Measurements from ENCODE around the gene BDP1.
A peak's percentile ranks its signal among the peaks of the same experiment; 100 is the strongest.
"Not testable (repeated sequence)": the region's sequence is repeated elsewhere in the genome, so short reads cannot be mapped to it uniquely, and the experiment has no call there.

The BDP1 gene

GRCh38 chr5:71475788-71476384, 20.4 kb downstream of the BDP1 start:
- no peak for DNase-seq

DNA sequence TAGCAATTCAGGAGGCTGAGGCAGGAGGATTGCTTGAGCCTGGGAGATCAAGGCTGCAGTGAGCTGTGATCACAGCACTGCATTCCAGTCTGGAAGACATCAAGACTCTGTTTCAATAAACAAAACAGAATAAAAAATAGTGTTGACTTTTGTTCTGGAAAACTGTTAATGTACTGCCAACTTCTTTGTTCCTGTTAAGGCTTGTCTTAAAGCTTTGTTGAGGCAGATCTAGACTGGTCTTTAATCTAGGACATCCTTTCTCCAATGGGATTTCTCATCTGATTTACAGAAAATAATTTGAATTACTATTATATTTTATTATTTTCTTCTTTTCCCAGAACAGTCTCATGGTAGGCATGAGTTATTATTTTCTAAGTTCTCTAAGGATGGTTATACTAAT, 26.0 kb downstream of the BDP1 start:
- no peak for DNase-seq

GRCh38 chr5:71482132-71482531, 26.7 kb downstream of the BDP1 start:
- peak; percentile 15 for DNase-seq

- no peak for DNase-seq
Measured at GRCh38 chr5:71483355-71483754, 27.9 kb downstream of the BDP1 start.

GRCh38 chr5:71492817-71493615, 37.6 kb downstream of the BDP1 start:
- no peak for DNase-seq

- DNase-seq: not testable (repeated sequence)
Measured at GRCh38 chr5:71494202-71494601, 38.8 kb downstream of the BDP1 start.

DNA sequence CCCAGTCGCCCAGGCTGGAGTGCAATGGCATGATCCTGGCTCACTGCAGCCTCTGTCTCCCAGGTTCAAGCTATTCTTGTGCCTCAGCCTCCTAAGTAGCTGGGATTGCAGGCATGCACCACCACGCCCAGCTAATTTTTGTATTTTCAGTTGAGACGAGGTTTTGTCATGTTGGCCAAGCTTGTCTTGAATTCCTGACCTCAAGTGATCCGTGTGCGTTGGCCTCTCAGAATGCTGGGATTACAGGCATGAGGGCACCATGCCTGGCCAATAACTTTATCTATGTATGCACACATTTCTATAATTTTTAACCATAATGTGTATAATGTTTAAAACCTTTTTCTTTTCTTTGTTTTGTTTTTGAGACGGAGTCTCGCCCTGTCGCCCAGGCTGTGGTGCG, 43.3 kb downstream of the BDP1 start:
- not testable (repeated sequence) for DNase-seq

- DNase-seq: no peak
Measured at GRCh38 chr5:71503536-71503935, 48.1 kb downstream of the BDP1 start.

- no peak for DNase-seq
Measured at GRCh38 chr5:71522151-71522550, 66.7 kb downstream of the BDP1 start.

GRCh38 chr5:71525611-71526010, 70.2 kb downstream of the BDP1 start:
- DNase-seq: not testable (repeated sequence)

DNA sequence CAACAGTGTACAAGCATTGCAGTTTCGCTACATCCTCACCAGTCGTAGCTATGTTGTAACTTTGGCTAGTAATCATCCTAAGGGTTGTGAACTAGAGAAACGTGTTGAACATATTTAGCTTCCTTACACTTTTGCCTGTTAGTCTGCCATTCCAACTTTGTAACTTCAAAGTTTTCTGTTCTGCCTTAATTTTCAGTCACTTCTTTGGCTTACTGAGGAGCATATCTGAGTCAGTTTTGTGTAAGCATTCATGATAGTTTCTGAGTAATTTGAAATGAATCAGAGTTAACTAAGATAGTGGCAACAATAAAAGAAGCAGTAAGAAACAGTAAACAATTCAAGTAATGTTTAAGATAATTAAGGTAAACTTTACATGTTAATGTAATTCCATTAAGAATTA, 72.8 kb downstream of the BDP1 start:
- no peak for DNase-seq

DNA sequence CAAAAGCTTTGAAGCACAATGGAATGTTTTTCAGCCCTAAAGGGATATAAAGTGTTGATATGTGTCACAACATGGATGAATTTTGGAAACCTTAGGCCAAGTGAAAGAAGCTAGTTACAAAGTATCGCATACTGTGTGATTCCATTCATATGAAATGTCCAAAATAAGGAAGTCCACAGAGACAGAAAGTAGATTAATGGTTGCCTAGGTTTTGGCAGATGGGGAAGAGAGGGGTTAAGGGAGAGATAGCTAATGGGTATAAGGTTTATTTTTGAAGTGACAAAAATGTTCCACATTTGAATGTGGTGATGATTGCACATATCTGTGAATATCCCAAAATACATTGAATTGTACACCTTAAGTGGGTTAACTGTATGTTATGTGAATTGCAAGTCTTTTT, 74.2 kb downstream of the BDP1 start:
- no peak for DNase-seq

- DNase-seq: no peak
Measured at GRCh38 chr5:71533142-71533541, 77.7 kb downstream of the BDP1 start.

- no peak for DNase-seq
Measured at GRCh38 chr5:71533615-71534014, 78.2 kb downstream of the BDP1 start.

DNA sequence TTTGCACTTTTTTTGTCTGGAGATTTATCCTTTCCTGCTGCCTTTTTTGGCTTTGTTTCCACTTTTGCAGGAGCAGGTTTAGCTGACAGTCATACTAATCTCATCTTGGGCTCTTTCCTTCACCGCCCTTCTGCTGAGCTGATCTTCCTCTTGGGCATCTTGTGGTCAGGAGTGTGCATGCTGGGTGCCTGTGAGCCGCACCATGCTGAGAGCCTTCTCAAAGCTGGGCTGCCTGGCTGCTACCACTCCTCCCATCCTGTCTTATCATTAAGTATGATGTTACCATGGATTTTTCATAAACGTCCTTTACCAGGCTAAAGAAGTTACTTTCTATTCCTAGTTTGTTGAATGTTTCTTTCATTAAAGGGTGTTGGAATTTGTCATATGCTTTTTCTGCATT, 82.2 kb downstream of the BDP1 start:
- DNase-seq: no peak

DNA sequence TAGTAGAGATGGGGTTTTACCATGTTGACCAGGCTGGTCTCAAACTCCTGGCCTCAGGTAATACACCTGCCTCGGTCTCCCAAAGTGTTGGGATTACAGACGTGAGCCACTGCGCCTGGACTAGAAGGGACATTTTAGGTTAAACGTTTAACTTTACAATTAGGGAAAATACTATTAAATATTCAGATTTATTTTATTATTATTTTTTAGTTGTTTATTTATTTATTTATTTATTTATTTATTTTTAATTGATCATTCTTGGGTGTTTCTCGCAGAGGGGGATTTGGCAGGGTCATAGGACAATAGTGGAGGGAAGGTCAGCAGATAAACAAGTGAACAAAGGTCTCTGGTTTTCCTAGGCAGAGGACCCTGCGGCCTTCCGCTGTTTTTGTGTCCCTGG, 95.4 kb downstream of the BDP1 start:
- DNase-seq: not testable (repeated sequence)

- DNase-seq: not testable (repeated sequence)
Measured at GRCh38 chr5:71551582-71551981, 96.1 kb downstream of the BDP1 start.

DNA sequence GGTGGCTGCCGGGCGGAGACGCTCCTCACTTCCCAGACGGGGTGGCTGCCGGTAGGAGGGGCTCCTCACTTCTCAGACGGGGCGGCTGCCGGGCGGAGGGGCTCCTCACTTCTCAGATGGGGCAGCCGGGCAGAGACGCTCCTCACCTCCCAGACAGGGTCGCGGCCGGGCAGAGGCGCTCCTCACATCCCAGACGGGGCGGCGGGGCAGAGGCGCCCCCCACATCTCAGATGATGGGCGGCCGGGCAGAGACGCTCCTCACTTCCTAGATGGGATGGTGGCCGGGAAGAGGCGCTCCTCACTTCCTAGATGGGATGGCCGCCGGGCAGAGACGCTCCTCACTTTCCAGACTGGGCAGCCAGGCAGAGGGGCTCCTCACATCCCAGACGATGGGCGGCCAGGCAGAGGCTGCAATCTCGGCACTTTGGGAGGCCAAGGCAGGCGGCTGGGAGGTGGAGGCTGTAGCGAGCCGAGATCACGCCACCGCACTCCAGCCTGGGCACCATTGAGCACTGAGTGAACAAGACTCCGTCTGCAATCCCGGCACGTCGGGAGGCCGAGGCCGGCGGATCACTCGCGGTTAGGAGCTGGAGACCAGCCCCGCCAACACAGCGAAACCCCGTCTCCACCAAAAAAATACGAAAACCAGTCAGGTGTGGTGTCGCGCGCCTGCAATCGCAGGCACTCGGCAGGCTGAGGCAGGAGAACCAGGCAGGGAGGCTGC, 96.7 kb downstream of the BDP1 start:
- DNase-seq: not testable (repeated sequence)

- no peak for DNase-seq
Measured at GRCh38 chr5:71563161-71563560, 107.7 kb downstream of the BDP1 start.

DNA sequence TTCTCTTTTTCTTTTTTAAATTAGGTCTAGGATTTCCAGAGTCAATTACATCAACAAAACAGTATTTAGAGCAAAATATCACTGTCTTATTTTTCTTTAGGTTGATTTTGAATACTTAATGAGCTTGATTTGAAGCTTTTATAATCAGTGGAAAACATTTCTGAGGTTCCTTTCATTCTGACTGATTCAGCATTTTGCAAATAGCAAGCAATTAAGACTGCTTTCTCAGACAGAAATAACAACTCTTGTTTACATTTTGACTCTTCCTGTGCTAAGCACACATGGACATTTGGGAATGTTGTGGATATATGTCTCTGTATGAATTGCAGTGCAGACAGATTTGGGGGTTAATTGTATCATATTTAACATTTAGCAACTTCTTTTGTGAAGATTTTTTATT, 109.4 kb downstream of the BDP1 start:
- DNase-seq: no peak

DNA sequence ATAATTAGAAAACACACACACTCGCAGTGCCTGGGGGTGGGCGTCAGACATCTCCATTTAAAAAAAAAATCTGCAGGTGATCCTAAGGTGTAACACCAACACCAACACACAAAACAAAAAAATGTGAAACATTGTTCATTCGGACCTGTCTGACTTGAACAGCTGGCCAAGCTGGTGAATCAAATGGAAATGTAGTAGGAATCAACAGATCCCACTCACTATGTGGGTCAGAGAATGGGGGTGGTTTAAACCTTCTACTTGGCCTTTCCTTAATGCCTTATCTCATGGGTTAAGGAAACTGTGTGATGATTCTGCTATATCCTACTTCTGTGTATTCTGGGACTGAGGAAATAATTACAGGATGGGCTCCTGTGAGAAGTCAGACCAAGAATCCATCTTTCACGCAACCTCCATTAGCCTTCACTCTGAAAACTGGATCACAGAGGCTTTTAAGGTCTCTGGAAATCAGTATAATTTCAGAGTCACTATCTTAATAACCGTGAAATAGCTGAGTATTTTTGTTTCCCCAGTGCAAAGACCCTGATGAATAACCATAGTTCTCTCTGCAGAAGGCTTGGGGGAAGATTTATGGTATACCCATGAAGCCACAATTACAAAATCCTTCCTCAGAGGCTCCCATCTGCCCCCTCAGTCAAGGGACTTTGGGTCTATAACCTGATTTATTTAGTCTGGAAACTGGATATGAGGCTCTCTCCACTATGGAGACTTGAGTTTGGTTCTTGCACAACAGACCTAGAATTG, 114.5 kb downstream of the BDP1 start:
- no peak for DNase-seq

GRCh38 chr5:71571811-71572210, 116.4 kb downstream of the BDP1 start:
- DNase-seq: not testable (repeated sequence)

- DNase-seq: no peak
Measured at GRCh38 chr5:71573591-71573990, 118.1 kb downstream of the BDP1 start.

Measured in NCI-H774 (cell line).